ENCODE data around the gene BCAS3. TPM values are rescaled to one million over a fixed set of nuclear protein-coding genes. Genes with fewer than 3 reads are reported as not detected.

BCAS3 gene
- total RNA-seq, 2 experiments from 2014 or later = 13.4 to 14.5 TPM

- CTCF ChIA-PET (ENCODE audit: unreplicated experiment) = no interaction called here
- no peak overlapping the region for H3K27ac ChIP-seq (ENCODE audit: low read depth, low read length, poor library complexity, severe bottlenecking)
- no peaks in the 10 kb centered on the region for H4K20me1 ChIP-seq (ENCODE audit: insufficient read depth, low read length)
- H3K4me3 ChIP-seq (ENCODE audit: low read depth, low read length, poor library complexity, severe bottlenecking) = no peak overlapping the region
- no peaks in the 10 kb centered on the region for H3K9me3 ChIP-seq (ENCODE audit: low read length)
- BruUV-seq (replicated peaks) = no TSS peak
- DNase-seq (ENCODE audit: low spot score) = no peak
- intact Hi-C loops (cut with micrococcal nuclease; ENCODE audit: unreplicated experiment) = no loop called here
- POLR2A ChIA-PET = no interaction called here
- H3K36me3 ChIP-seq (ENCODE audit: insufficient read depth, low read length) = no peaks in the 10 kb centered on the region
- no peaks in the 10 kb centered on the region for H3K4me1 ChIP-seq (ENCODE audit: insufficient read depth, low read length, poor library complexity, severe bottlenecking)
- no peaks in the 10 kb centered on the region for H3K9me2 ChIP-seq (ENCODE audit: insufficient read depth, low read length)
- no peak overlapping the region for H2AFZ ChIP-seq (ENCODE audit: low read length)
- no peaks in the 10 kb centered on the region for H3K79me2 ChIP-seq (ENCODE audit: insufficient read depth, low read depth, low read length)
- H3K4me2 ChIP-seq (ENCODE audit: low read length) = no peak overlapping the region
- TF ChIP-seq EZH2phosphoT487 (IDR thresholded peaks at IDR 0.05; ENCODE audit: borderline replicate concordance, low read depth, low read length) (no peak), CTCF (conservative IDR thresholded peaks at IDR 0.05; ENCODE audit: low read length) (no peak)
Observed at GRCh38 chr17:61331886-61332285, 654.2 kb downstream of the BCAS3 start.

GRCh38 chr17:61333136-61333535 lies 655.5 kb downstream of the BCAS3 start:
- Histone ChIP-seq H3K27ac (ENCODE audit: low read depth, low read length, poor library complexity, severe bottlenecking) (no peak overlapping the region), H4K20me1 (ENCODE audit: insufficient read depth, low read length) (no peaks in the 10 kb centered on the region), H3K4me2 (ENCODE audit: low read length) (no peak overlapping the region), H3K79me2 (ENCODE audit: insufficient read depth, low read depth, low read length) (no peaks in the 10 kb centered on the region), H2AFZ (ENCODE audit: low read length) (no peak overlapping the region), H3K4me1 (ENCODE audit: insufficient read depth, low read length, poor library complexity, severe bottlenecking) (no peaks in the 10 kb centered on the region), H3K4me3 (ENCODE audit: low read depth, low read length, poor library complexity, severe bottlenecking) (no peak overlapping the region), H3K9me3 (ENCODE audit: low read length) (no peaks in the 10 kb centered on the region), H3K36me3 (ENCODE audit: insufficient read depth, low read length) (no peaks in the 10 kb centered on the region), H3K9me2 (ENCODE audit: insufficient read depth, low read length) (no peaks in the 10 kb centered on the region)
- ChIA-PET POLR2A (no interaction called here), CTCF (ENCODE audit: unreplicated experiment) (no interaction called here)
- no peak for DNase-seq (ENCODE audit: low spot score)
- no peak for TF ChIP-seq CTCF (conservative IDR thresholded peaks at IDR 0.05; ENCODE audit: low read length)
- no peak for TF ChIP-seq EZH2phosphoT487 (IDR thresholded peaks at IDR 0.05; ENCODE audit: borderline replicate concordance, low read depth, low read length)
- no TSS peak for BruUV-seq (replicated peaks)
- intact Hi-C loops (cut with micrococcal nuclease; ENCODE audit: unreplicated experiment) = no loop called here

- ChIA-PET CTCF (ENCODE audit: unreplicated experiment) (interaction anchor here (1.2 kb wide), 1 partner anchor 14 kb away, joined by 3 read pairs; no protein-coding TSS in a partner anchor), POLR2A (interaction anchor here (1.1 kb wide), 1 partner anchor 21 kb away, joined by 3 read pairs; no protein-coding TSS in a partner anchor)
- Histone ChIP-seq H4K20me1 (ENCODE audit: insufficient read depth, low read length) (no peaks in the 10 kb centered on the region), H3K27ac (ENCODE audit: low read depth, low read length, poor library complexity, severe bottlenecking) (no peak overlapping the region), H3K79me2 (ENCODE audit: insufficient read depth, low read depth, low read length) (no peaks in the 10 kb centered on the region), H3K9me2 (ENCODE audit: insufficient read depth, low read length) (no peaks in the 10 kb centered on the region), H3K4me1 (ENCODE audit: insufficient read depth, low read length, poor library complexity, severe bottlenecking) (no peaks in the 10 kb centered on the region), H3K36me3 (ENCODE audit: insufficient read depth, low read length) (no peaks in the 10 kb centered on the region), H3K4me2 (ENCODE audit: low read length) (no peak overlapping the region), H2AFZ (ENCODE audit: low read length) (no peak overlapping the region), H3K9me3 (ENCODE audit: low read length) (no peaks in the 10 kb centered on the region), H3K4me3 (ENCODE audit: low read depth, low read length, poor library complexity, severe bottlenecking) (no peak overlapping the region)
- TF ChIP-seq EZH2phosphoT487 (IDR thresholded peaks at IDR 0.05; ENCODE audit: borderline replicate concordance, low read depth, low read length) = no peak
- no peak for TF ChIP-seq CTCF (conservative IDR thresholded peaks at IDR 0.05; ENCODE audit: low read length)
- BruUV-seq (replicated peaks) = no TSS peak
- intact Hi-C loops (cut with micrococcal nuclease; ENCODE audit: unreplicated experiment) = no loop called here
- DNase-seq (ENCODE audit: low spot score) = no peak
Observed at GRCh38 chr17:61334673-61335072, 657.0 kb downstream of the BCAS3 start.
